HepG2 (cell line): ENCODE data around the gene SLC25A14. TPM values are rescaled to one million over a fixed set of nuclear protein-coding genes. Genes with fewer than 3 reads are reported as not detected.
A peak's percentile ranks its signal among the peaks of the same experiment; 100 is the strongest.

ENCODE experiments used
- ATAC-seq: fragments of 200-7000 bp; cut with Tn5 transposase; 3 replicates; pipeline ENCODE4 v1.9.1; 2020; ENCODE audit warnings: mild to moderate bottlenecking, moderate library complexity
- BruUV-seq: library from RNA; stranded (reverse); fragments of 400-500 nt; replicated peaks from 2 replicates; lab custom pipeline; 2021; lab: Mats Ljungman, UMichigan
- CTCF ChIA-PET: fragments of 300-600 bp; formaldehyde crosslinking; extraction: SDS; loops from one replicate; lab custom pipeline; 2021; ENCODE audit warnings: low total read pairs, inconsistent platforms, low intra/inter-chr PET ratio; lab: Yijun Ruan, JAX
- POLR2A ChIA-PET: fragments of 350-600 bp; sonication (Branson Sonifier 250); formaldehyde crosslinking; loops from one replicate; lab custom pipeline; 2020; ENCODE audit warnings: antibody characterized with exemption, inconsistent platforms; lab: Yijun Ruan, JAX
- DNase-seq: peaks from one replicate; pipeline ENCODE4 v3.0.0-alpha.2; 2015; ENCODE audit warnings: low spot score
- FAIRE-seq: peaks from 3 replicates; lab custom pipeline; 2011; peaks lifted over from hg19 to GRCh38; lab: Jason Lieb, UNC
- H2AFZ ChIP-seq: one replicate; pipeline ENCODE4 v1.6.1; 2011; ENCODE audit warnings: low read length, inconsistent platforms
- H3K27ac ChIP-seq: fragments of 300-600 bp; 3 replicates; pipeline ENCODE4 v1.8.0; 2011; ENCODE audit warnings: mixed run types, mild to moderate bottlenecking, mixed read lengths, low read length, inconsistent platforms; ENCODE audit not compliant: insufficient read depth; ENCODE audit errors: extremely low read length
- H3K27me3 ChIP-seq, 2 experiments: fragments of 200-600 bp in 1 of 2; 2 replicates in 1 of 2; 3 replicates in 1 of 2; pipeline versions ENCODE4 v1.6.0 to v1.8.0; 2011; ENCODE audit warnings: low read length in 2 of 2, mild to moderate bottlenecking in 2 of 2, moderate library complexity in 2 of 2, inconsistent platforms in 1 of 2; ENCODE audit not compliant: insufficient read depth in 2 of 2, control insufficient read depth in 1 of 2
- H3K36me3 ChIP-seq, 2 experiments: fragments of 200-600 bp in 1 of 2; replicated peaks in 1 of 2; 2 replicates in 1 of 2; 3 replicates in 1 of 2; pipeline versions ENCODE4 v1.5.1 to v1.8.0; 2011; ENCODE audit warnings: low read length in 2 of 2, inconsistent platforms in 1 of 2; ENCODE audit not compliant: insufficient read depth in 2 of 2, control insufficient read depth in 1 of 2
- H3K4me1 ChIP-seq: 2 replicates; pipeline ENCODE4 v1.5.1; 2012; ENCODE audit warnings: low read length, inconsistent platforms; ENCODE audit not compliant: insufficient read depth
- H3K4me2 ChIP-seq: 2 replicates; pipeline ENCODE4 v1.6.0; 2011; ENCODE audit warnings: low read depth, low read length, inconsistent platforms
- H3K4me3 ChIP-seq, 3 experiments: fragments of 200-600 bp in 1 of 3; sonication (generic), shearing (Covaris generic) in 1 of 3; replicated peaks in 1 of 3; 2 replicates each; pipeline ENCODE4 v1.5.1; 2011 to 2016; ENCODE audit warnings: low read length in 3 of 3, inconsistent platforms in 2 of 3, low read depth in 2 of 3, mild to moderate bottlenecking in 2 of 3, control low read depth in 1 of 3, mixed read lengths in 1 of 3; ENCODE audit not compliant: insufficient read depth in 1 of 3
- H3K79me2 ChIP-seq: one replicate; pipeline ENCODE4 v1.6.1; 2011; ENCODE audit warnings: low read length, inconsistent platforms; ENCODE audit not compliant: insufficient read depth
- H3K9ac ChIP-seq: 2 replicates; pipeline ENCODE4 v1.6.0; 2011; ENCODE audit warnings: mild to moderate bottlenecking, low read depth, low read length, inconsistent platforms; ENCODE audit not compliant: insufficient read depth
- H3K9me3 ChIP-seq: 2 replicates; pipeline ENCODE4 v1.5.1; 2012; ENCODE audit warnings: mild to moderate bottlenecking, low read length
- H4K20me1 ChIP-seq: 2 replicates; pipeline ENCODE4 v1.6.0; 2011; ENCODE audit warnings: inconsistent platforms, mild to moderate bottlenecking, low read length, moderate library complexity; ENCODE audit not compliant: insufficient read depth
- ARID4A ChIP-seq: sonication (generic); formaldehyde crosslinking; IDR thresholded peaks from 2 replicates; pipeline ENCODE4 v1.5.0; 2020; ENCODE audit warnings: mild to moderate bottlenecking, missing genetic modification reagents, borderline replicate concordance
- ARNT2 ChIP-seq: sonication (generic); formaldehyde crosslinking; IDR thresholded peaks from 2 replicates; pipeline ENCODE4 v1.8.0; 2022; ENCODE audit warnings: mild to moderate bottlenecking, low read depth, missing genetic modification reagents, moderate library complexity
- DNMT1 ChIP-seq: sonication (generic); formaldehyde crosslinking; IDR thresholded peaks from 2 replicates; pipeline ENCODE4 v1.5.1; 2020; ENCODE audit warnings: mild to moderate bottlenecking, missing genetic modification reagents
- LBX2 ChIP-seq: sonication (generic); formaldehyde crosslinking; IDR thresholded peaks from 2 replicates; pipeline ENCODE4 v1.5.0; 2020; ENCODE audit warnings: missing genetic modification reagents, mild to moderate bottlenecking, borderline replicate concordance
- MXD1 ChIP-seq: sonication (generic); formaldehyde crosslinking; IDR thresholded peaks from 2 replicates; pipeline ENCODE4 v1.4.0; 2020; ENCODE audit warnings: mild to moderate bottlenecking, missing genetic modification reagents
- PRPF4 ChIP-seq: fragments of 200-400 bp; formaldehyde crosslinking; IDR thresholded peaks from 2 replicates; pipeline ENCODE4 v1.6.1; 2016; ENCODE audit warnings: low read length, low read depth; ENCODE audit not compliant: poor library complexity, severe bottlenecking
- RBFOX2 ChIP-seq: fragments of 200-400 bp; formaldehyde crosslinking; IDR thresholded peaks from 2 replicates; pipeline ENCODE4 v1.6.1; 2017; ENCODE audit warnings: low read depth, mild to moderate bottlenecking, low read length
- RFX5 ChIP-seq: IDR thresholded peaks from 2 replicates; pipeline ENCODE4 v1.6.1; 2011; ENCODE audit warnings: low read depth, low read length, improper control_type of control experiment
- ZBTB8A ChIP-seq: sonication (generic); formaldehyde crosslinking; IDR thresholded peaks from 2 replicates; pipeline ENCODE4 v1.4.0; 2020; ENCODE audit warnings: mild to moderate bottlenecking, low read depth, missing genetic modification reagents, borderline replicate concordance
- ZNF20 ChIP-seq: sonication (generic); formaldehyde crosslinking; IDR thresholded peaks from 2 replicates; pipeline ENCODE4 v1.4.0; 2020; ENCODE audit warnings: mild to moderate bottlenecking, moderate library complexity, missing genetic modification reagents
- ZSCAN22 ChIP-seq: sonication (generic); formaldehyde crosslinking; IDR thresholded peaks from 2 replicates; pipeline ENCODE4 v1.4.0; 2020; ENCODE audit warnings: mild to moderate bottlenecking, missing genetic modification reagents
- WGBS: methylation state at CpG from one replicate; pipeline ENCODE4 v1.1.6; 2017; ENCODE audit warnings: low lambda C conversion rate; 5-methylcytosine and 5-hydroxymethylcytosine counted together
- in situ Hi-C: cut with HindIII; loops from 2 replicates; pipeline ENCODE4 v1.10.0; 2017; ENCODE audit warnings: low pct_unique_long_range_greater_than_20kb; ENCODE audit not compliant: extremely low pct_ligation_motif_present
- intact Hi-C: fragments of 100-400 bp; cut with micrococcal nuclease; formaldehyde crosslinking; loops from one replicate; pipeline ENCODE4 v1.10.0; 2022; ENCODE audit not compliant: unreplicated experiment
- polyA plus RNA-seq, 8 experiments: library from polyadenylated mRNA; depleted of rRNA in 3 of 8; stranded (reverse) in 7 of 8; unstranded in 1 of 8; fragments of >200 nt; fragmentation: Illumina TruSeq in 4 of 8; extraction: Trizol in 4 of 8; gene quantifications; 2 replicates each; pipeline versions ENCODE4 v1.2.1 to v1.2.3, GENCODE V29; 2011 to 2016; ENCODE audit warnings: low read depth in 4 of 8, missing spikeins in 1 of 8, mixed read lengths in 1 of 8; ENCODE audit not compliant: insufficient read depth in 1 of 8
- total RNA-seq, 5 experiments: library from RNA; depleted of rRNA; stranded (reverse); fragments of >200 nt; fragmentation: Illumina TruSeq; extraction: Trizol; gene quantifications; 2 replicates each; pipeline ENCODE4 v1.2.3, GENCODE V29; 2016; ENCODE audit warnings: low read depth in 1 of 5

SLC25A14 gene
- total and polyA plus RNA-seq, 2 of the 13 experiments (the other 11 are each of a cell fraction or from before 2014, with no cell fraction given) = 14.0 to 15.6 TPM

GRCh38 chrX:130395341-130395740 is 55.6 kb downstream of the SLC25A14 start:
- no peak for TF ChIP-seq ARNT2 (CRISPR knock-in tag)
- no peak for TF ChIP-seq MXD1 (CRISPR knock-in tag)
- no peak for TF ChIP-seq PRPF4
- TF ChIP-seq LBX2 (CRISPR knock-in tag) = no peak
- ChIA-PET CTCF (no interaction called here), POLR2A (no interaction called here)
- no peaks in the 10 kb centered on the region for H3K9me3 ChIP-seq
- DNase-seq (no peak), ATAC-seq (no peak), FAIRE-seq (no peak)
- peaks cover 8% of the 10 kb centered on the region; the same call in 1 of the 2 replicates for H3K4me1 ChIP-seq
- no peak overlapping the region for H3K4me3 ChIP-seq
- H3K79me2 ChIP-seq = no peaks in the 10 kb centered on the region
- no peak overlapping the region for H3K27ac ChIP-seq
- intact Hi-C loops = no loop called here
- 1% methylated on average over 7 of the region's 7 CpGs for WGBS
- in situ Hi-C loops = loop anchor here (10.0 kb wide), 1 partner anchor 519 kb away; no protein-coding TSS in a partner anchor
- no peak overlapping the region for H2AFZ ChIP-seq
- H3K27me3 ChIP-seq = peaks cover 0 to 7% of the 10 kb centered on the region in 2 experiments; a peak in 1 of 5 replicates
- BruUV-seq = no TSS peak
- no peak overlapping the region for H3K9ac ChIP-seq
- no peaks in the 10 kb centered on the region for H3K36me3 ChIP-seq
- no peaks in the 10 kb centered on the region for H4K20me1 ChIP-seq
- 0 out of 2 replicates have a peak overlapping the region, but pooled peaks have one; percentile 1 for H3K4me2 ChIP-seq

- Histone ChIP-seq H3K4me3 (peak within 1 kb of the TSS; percentile 67 to 83 (median 83)), H2AFZ (peak within 1 kb of the TSS; percentile 62), H3K9me3 (no peaks in the 10 kb centered on the region), H3K79me2 (peaks cover 10% of the 10 kb centered on the region), H3K36me3 (no peaks in the 10 kb centered on the region; a peak in 1 of 5 replicates), H4K20me1 (no peaks in the 10 kb centered on the region), H3K4me1 (peaks cover 18% of the 10 kb centered on the region), H3K27ac (peak within 1 kb of the TSS; percentile 87), H3K9ac (peak within 1 kb of the TSS; percentile 78), H3K4me2 (peak within 1 kb of the TSS; percentile 83), H3K27me3 (no peaks in the 10 kb centered on the region; a peak in 1 of 5 replicates)
- WGBS = 0% methylated on average over 2 of the region's 47 CpGs
- CTCF ChIA-PET = no interaction called here
- DNase-seq (peak; percentile 57), ATAC-seq (peak; percentile 95), FAIRE-seq (peak; percentile 65)
- POLR2A ChIA-PET = interaction anchor here (0.6 to 1.0 kb wide), 3 partner anchors 11 to 16 kb away, joined by 3 read pairs; no protein-coding TSS in a partner anchor
- TSS peak; percentile 74 for BruUV-seq
- intact Hi-C loops (no loop called here), in situ Hi-C loops (no loop called here)
- no peak for TF ChIP-seq ZNF20 (CRISPR knock-in tag)
- TF ChIP-seq DNMT1 (CRISPR knock-in tag) = no peak
- TF ChIP-seq ZSCAN22 (CRISPR knock-in tag) = no peak
- TF ChIP-seq RBFOX2 = peak; percentile 86
- TF ChIP-seq ARID4A (CRISPR knock-in tag) = peak; percentile 51; the same call in 1 of the 2 replicates
- no peak for TF ChIP-seq ZBTB8A (CRISPR knock-in tag)
- no peak for TF ChIP-seq RFX5
Observed at GRCh38 chrX:130401415-130402207, 61.9 kb downstream of the SLC25A14 start, which contains the start of gene RBMX2. RBMX2 (plus strand) TSS chrX:130401987; CDS start chrX:130402033, 46 bp downstream.
